Measurements from ENCODE around the gene LCN15.

The LCN15 gene

DNA sequence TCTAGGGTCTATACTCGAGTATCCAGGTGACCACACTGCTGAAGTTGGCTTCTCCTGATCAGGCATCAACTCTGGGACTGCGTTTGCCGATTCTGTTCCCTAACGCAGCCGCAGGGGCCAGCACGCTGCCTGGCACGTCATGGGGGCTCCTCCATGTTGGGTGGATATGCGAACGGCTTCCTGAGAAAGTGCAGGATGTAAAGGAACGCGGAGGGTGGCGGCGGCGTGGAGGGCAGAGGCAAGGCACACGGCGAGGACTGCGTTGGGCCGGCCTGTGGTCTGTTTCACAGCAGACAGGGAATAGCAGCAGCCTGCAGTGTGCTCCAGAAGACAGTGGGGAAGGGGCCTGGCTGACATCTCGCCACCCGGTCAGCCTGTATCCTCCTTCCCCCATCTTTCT, 25.4 kb downstream of the LCN15 start:
- no peak overlapping the region for H3K4me3 ChIP-seq (ENCODE audit: low read depth, low read length)
- TF ChIP-seq, protein P1, sequence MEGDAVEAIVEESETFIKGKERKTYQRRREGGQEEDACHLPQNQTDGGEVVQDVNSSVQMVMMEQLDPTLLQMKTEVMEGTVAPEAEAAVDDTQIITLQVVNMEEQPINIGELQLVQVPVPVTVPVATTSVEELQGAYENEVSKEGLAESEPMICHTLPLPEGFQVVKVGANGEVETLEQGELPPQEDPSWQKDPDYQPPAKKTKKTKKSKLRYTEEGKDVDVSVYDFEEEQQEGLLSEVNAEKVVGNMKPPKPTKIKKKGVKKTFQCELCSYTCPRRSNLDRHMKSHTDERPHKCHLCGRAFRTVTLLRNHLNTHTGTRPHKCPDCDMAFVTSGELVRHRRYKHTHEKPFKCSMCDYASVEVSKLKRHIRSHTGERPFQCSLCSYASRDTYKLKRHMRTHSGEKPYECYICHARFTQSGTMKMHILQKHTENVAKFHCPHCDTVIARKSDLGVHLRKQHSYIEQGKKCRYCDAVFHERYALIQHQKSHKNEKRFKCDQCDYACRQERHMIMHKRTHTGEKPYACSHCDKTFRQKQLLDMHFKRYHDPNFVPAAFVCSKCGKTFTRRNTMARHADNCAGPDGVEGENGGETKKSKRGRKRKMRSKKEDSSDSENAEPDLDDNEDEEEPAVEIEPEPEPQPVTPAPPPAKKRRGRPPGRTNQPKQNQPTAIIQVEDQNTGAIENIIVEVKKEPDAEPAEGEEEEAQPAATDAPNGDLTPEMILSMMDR (IDR thresholded peaks at IDR 0.05; ENCODE audit: insufficient read depth, low read depth, low read length, missing control alignments) = no peak
- no peak for DNase-seq (ENCODE audit: low read depth)

DNA sequence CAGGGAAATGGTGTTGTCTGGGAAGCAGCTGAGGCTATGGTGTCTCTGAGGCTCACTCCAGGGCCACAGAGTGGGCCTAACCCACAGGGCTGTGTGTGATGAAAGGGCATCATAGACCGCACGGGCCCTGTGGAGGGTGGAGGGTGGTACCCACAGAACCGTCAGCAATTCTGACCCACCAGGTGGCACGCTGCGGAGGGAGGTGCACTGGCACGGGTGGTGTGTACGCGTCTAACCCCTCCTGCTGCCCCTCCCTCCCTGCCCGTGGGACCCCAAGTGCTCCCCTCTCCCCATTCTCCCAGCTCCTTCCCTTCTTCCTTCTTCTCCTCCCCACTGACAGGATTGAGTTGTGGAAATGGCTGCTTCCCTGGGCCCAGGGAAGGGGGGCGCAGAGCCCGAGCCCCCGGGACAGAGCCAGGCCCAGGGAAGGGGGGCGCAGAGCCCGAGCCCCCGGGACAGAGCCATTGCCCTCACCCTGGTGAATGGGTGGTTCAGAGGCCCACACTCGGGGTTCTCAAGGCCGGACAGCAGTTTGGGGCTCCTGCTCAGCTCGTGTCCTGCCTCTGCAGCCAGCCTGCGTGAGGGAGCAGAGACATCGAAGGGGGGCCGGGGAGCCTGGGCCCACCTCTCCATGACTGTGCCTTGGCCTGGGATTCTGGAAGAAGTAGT, 28.4 kb downstream of the LCN15 start:
- H3K4me3 ChIP-seq (ENCODE audit: low read depth, low read length) = no peak overlapping the region
- TF ChIP-seq, protein P1 (IDR thresholded peaks at IDR 0.05; ENCODE audit: insufficient read depth, low read depth, low read length, missing control alignments) = no peak
- no peak for DNase-seq (ENCODE audit: low read depth)

DNA sequence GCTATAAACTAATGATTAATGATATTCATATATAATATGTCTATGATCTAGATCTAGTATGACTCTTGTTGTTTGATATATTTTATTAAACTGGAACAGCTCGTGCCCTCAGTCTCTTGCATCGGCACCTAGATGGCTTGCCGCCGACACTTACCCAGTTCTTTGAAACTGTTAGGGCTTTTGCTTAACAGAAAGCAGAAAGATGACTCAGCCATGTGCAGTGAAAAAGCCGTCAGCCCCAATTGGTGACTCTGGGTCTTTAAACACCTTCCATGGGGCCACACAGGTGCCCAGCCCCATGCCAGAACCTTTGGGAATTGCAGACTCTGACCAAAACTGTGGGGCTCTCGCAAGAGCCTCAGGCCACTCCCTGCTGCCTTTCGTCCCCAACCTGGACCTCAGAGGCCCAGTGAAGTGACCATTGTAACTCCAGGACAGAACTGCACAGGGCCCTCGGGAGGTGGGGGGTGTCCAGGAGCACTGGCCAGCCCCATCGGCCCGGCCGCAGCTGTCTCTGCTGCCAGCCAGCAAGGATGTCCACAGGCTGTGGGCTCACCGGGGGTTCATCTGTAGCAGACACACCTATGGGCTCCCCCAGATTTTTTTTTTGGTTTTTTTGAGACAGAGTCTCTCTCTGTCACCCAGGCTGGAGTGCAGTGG, 29.4 kb downstream of the LCN15 start:
- H3K4me3 ChIP-seq (ENCODE audit: low read depth, low read length) = no peak overlapping the region
- TF ChIP-seq, protein P1 (IDR thresholded peaks at IDR 0.05; ENCODE audit: insufficient read depth, low read depth, low read length, missing control alignments) = no peak
- no peak for DNase-seq (ENCODE audit: low read depth)

DNA sequence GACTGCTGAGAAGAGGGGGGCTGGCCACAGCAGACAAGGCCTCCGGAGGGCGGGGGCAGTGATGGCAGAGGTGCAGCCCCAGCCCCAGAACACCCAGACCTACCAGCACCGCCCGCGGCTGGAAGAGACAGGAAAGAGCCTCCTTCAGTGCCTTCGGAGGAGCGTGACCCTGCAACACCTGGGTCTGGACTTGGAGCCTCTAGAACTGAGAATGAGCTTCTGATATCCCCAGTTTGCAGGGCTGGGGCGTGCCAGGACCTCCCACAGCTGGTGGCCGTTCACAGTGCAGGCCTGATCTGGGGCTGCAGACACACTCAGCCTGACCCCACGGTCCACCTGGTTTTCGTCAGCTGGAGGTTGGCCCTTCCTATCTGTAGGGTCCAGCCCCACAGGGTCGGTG, 30.7 kb downstream of the LCN15 start:
- TF ChIP-seq, protein P1 (IDR thresholded peaks at IDR 0.05; ENCODE audit: insufficient read depth, low read depth, low read length, missing control alignments) = no peak
- H3K4me3 ChIP-seq (ENCODE audit: low read depth, low read length) = no peak overlapping the region
- DNase-seq (ENCODE audit: low read depth) = no peak

DNA sequence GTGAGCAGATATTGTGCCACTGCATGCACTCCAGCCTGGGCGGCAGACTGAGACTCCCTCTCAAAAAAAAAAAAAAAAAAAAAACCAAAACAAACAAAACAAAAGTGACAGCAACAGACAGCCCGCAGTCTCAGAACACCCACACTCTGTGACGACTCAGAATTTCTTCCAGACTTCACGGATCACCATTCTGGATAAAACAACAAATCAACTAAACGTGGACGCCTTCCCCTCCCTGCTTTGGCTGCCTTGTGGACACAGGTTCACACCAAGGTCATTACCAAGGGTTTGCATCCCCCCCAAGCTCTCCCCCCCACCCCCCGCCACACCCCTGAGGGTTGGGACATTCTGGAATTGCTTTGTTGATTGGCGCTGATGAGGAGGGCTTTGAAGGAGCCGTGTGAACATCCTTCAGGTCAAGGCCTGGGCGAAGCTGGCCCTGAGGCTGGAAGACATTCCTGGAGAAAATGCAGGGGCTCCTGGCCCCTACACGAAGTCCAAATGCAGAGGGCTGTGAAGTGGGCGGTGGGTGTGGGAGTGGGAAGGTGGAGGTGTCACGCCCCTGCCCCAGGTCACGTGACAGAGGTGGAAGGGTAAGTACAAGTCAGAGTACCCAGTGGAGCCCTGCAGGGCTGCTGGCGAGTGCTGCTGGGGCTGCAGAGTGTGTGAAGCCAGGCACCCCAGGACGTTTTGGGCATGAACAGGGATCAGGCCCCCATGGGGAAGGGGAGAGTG, 31.7 kb downstream of the LCN15 start:
- no peak overlapping the region for H3K4me3 ChIP-seq (ENCODE audit: low read depth, low read length)
- TF ChIP-seq, protein P1 (IDR thresholded peaks at IDR 0.05; ENCODE audit: insufficient read depth, low read depth, low read length, missing control alignments) = no peak
- DNase-seq (ENCODE audit: low read depth) = no peak

DNA sequence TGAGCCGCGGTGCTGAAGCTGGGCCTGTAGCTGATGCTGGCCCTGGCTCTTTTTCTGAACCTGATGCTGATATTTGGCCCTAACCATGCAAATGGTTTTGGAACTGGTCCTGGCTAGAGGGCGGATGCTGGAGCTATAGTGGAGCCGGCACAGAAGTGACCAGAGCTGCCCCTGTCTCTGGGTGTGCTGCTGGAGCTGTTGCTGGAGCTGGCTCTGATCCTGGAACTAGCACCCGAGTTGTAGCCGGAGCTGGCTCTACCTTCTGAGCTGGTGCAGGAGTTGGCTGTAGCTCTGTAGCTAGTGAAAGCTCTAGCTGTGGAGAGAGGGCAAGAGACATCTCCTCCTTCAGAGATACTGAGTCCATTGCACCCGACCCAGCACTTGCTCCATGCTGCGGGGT, 34.4 kb downstream of the LCN15 start:
- no peak for DNase-seq (ENCODE audit: low read depth)
- H3K4me3 ChIP-seq (ENCODE audit: low read depth, low read length) = no peak overlapping the region
- TF ChIP-seq, protein P1 (IDR thresholded peaks at IDR 0.05; ENCODE audit: insufficient read depth, low read depth, low read length, missing control alignments) = no peak
